ENCODE results near the gene RPTOR. TPM values are rescaled to one million over a fixed set of nuclear protein-coding genes. Genes with fewer than 3 reads are reported as not detected.

The RPTOR gene
- total and polyA plus RNA-seq, 2 donors (not counting 1 experiment from before 2014, with no cell fraction given): 6.7 to 22.8 TPM

DNA sequence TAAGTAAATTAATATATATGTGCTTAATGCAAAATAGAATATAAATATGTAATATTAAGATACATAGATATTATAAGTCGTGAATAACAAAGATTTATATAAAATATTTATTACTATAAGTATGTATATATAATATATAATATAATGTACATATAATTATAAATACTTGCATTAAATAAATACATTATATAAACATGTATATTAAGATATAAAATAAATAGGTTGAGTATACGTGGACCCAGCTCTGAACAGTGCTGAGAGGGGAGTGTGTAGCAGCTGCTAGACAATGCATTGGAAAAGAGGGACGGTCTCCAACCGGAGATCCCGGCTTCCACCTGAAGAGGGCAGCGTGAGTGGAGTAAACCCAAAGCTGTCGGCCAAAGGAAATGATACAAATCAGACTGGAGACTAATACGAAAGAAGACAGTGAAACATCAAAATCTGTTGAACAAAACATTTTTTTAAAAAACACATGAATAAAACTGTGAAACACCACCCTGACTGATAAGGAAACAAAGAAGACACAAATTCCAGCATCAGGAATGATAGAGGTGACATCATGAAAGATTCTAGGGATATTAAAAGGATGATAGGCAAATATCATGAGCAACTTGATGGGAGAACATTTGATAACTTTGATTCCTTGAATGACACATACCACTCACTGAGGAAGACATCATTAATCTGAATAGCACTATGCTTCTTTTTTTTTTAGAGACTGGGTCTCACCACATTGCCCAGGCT, 321.6 kb downstream of the RPTOR start:
- Histone ChIP-seq H3K4me2 (ENCODE audit: extremely low read depth, insufficient read depth, low read length) (no peak overlapping the region), H3K27ac (ENCODE audit: insufficient read depth, low read length) (no peak overlapping the region), H3K4me1 (ENCODE audit: control insufficient read depth, extremely low read depth, insufficient read depth, low read length) (no peaks in the 10 kb centered on the region), H3K9ac (ENCODE audit: insufficient read depth, low read length) (no peak overlapping the region), H4K20me1 (ENCODE audit: control insufficient read depth, extremely low read depth, insufficient read depth, low read length) (no peaks in the 10 kb centered on the region), H3K36me3 (ENCODE audit: control insufficient read depth, insufficient read depth, low read length) (no peaks in the 10 kb centered on the region), H3K9me3 (ENCODE audit: control insufficient read depth, insufficient read depth, low read depth, low read length) (no peaks in the 10 kb centered on the region), H3K79me2 (ENCODE audit: control insufficient read depth, insufficient read depth, low read length) (no peaks in the 10 kb centered on the region), H2AFZ (ENCODE audit: low read length) (no peak overlapping the region), H3K4me3 (replicated peaks in 1 of 4; ENCODE audit: control extremely low read depth in 1 of 4, insufficient read depth in 1 of 4, low read depth in 3 of 4, low read length in 4 of 4) (no peak overlapping the region), H3K27me3 (ENCODE audit: control insufficient read depth, insufficient read depth, low read length) (no peaks in the 10 kb centered on the region)
- TF ChIP-seq EZH2 (IDR thresholded peaks at IDR 0.05; ENCODE audit: low read length, missing control alignments) (no peak), CTCF (conservative IDR thresholded peaks at IDR 0.05 in 1 of 2, IDR thresholded peaks at IDR 0.05 in 1 of 2; ENCODE audit: low read depth in 1 of 2, low read length in 2 of 2) (peak; percentile 82 to 94)
- peak; percentile 45 to 67 for DNase-seq (ENCODE audit: low read depth in 2 of 2)

- no peak for DNase-seq (ENCODE audit: low read depth in 2 of 2)
These were observed 323.5 kb downstream of the RPTOR start for GRCh38 chr17:80868022-80868609.

More at GRCh38 chr17:80868022-80868609, 323.5 kb downstream of the RPTOR start:
- H4K20me1 ChIP-seq (ENCODE audit: control insufficient read depth, extremely low read depth, insufficient read depth, low read length): no peaks in the 10 kb centered on the region
- H3K9ac ChIP-seq (ENCODE audit: insufficient read depth, low read length): no peak overlapping the region
- TF ChIP-seq CTCF (conservative IDR thresholded peaks at IDR 0.05 in 1 of 2, IDR thresholded peaks at IDR 0.05 in 1 of 2; ENCODE audit: low read depth in 1 of 2, low read length in 2 of 2): no peak
- no peak for TF ChIP-seq EZH2 (IDR thresholded peaks at IDR 0.05; ENCODE audit: low read length, missing control alignments)
- H3K27ac ChIP-seq (ENCODE audit: insufficient read depth, low read length): no peak overlapping the region
- no peaks in the 10 kb centered on the region for H3K36me3 ChIP-seq (ENCODE audit: control insufficient read depth, insufficient read depth, low read length)
- H2AFZ ChIP-seq (ENCODE audit: low read length): no peak overlapping the region
- no peaks in the 10 kb centered on the region for H3K79me2 ChIP-seq (ENCODE audit: control insufficient read depth, insufficient read depth, low read length)
- no peaks in the 10 kb centered on the region for H3K27me3 ChIP-seq (ENCODE audit: control insufficient read depth, insufficient read depth, low read length)
- no peaks in the 10 kb centered on the region for H3K4me1 ChIP-seq (ENCODE audit: control insufficient read depth, extremely low read depth, insufficient read depth, low read length)
- H3K9me3 ChIP-seq (ENCODE audit: control insufficient read depth, insufficient read depth, low read depth, low read length): no peaks in the 10 kb centered on the region
- no peak overlapping the region for H3K4me2 ChIP-seq (ENCODE audit: extremely low read depth, insufficient read depth, low read length)
- H3K4me3 ChIP-seq (replicated peaks in 1 of 4; ENCODE audit: control extremely low read depth in 1 of 4, insufficient read depth in 1 of 4, low read depth in 3 of 4, low read length in 4 of 4): no peak overlapping the region
